ENCODE data around the gene HOXA13.

- TF ChIP-seq CTCF (IDR thresholded peaks at IDR 0.05) (no peak), EZH2 (IDR thresholded peaks at IDR 0.05; ENCODE audit: borderline replicate concordance, insufficient read depth, low read depth, low read length, poor library complexity, severe bottlenecking) (no peak)
Measured at GRCh38 chr7:27208998-27209397, 9.1 kb upstream of the HOXA13 start.
